HG02678 (cell line): Measurements from ENCODE around the gene GP9.
"Not testable (repeated sequence)": the region's sequence is repeated elsewhere in the genome, so short reads cannot be mapped to it uniquely, and the experiment has no call there.

Source experiments
- ATAC-seq: cut with Tn5 transposase; IDR thresholded peaks from one replicate; pipeline ENCODE4 v1.9.1; 2021; ENCODE audit warnings: mild to moderate bottlenecking, moderate library complexity; ENCODE audit not compliant: unreplicated experiment

The GP9 gene

GRCh38 chr3:129069313-129070085 is 8.9 kb downstream of the GP9 start:
- ATAC-seq: not testable (repeated sequence)

GRCh38 chr3:129070086-129070885 is 9.7 kb downstream of the GP9 start:
- ATAC-seq: no peak

- no peak for ATAC-seq
Measured at GRCh38 chr3:129077222-129077621, 16.6 kb downstream of the GP9 start.

GRCh38 chr3:129078510-129078909 is 17.9 kb downstream of the GP9 start:
- no peak for ATAC-seq

- no peak for ATAC-seq
Measured at GRCh38 chr3:129081503-129081902, 20.9 kb downstream of the GP9 start.

- ATAC-seq: no peak
Measured at GRCh38 chr3:129082026-129082425, 21.4 kb downstream of the GP9 start.

GRCh38 chr3:129084501-129084900 is 23.9 kb downstream of the GP9 start:
- no peak for ATAC-seq

GRCh38 chr3:129085165-129085715 is 24.7 kb downstream of the GP9 start:
- no peak for ATAC-seq

GRCh38 chr3:129085818-129086217 is 25.2 kb downstream of the GP9 start:
- no peak for ATAC-seq

- ATAC-seq: no peak
Measured at GRCh38 chr3:129087138-129087702, 26.6 kb downstream of the GP9 start.

GRCh38 chr3:129087904-129088303 is 27.3 kb downstream of the GP9 start:
- not testable (repeated sequence) for ATAC-seq

- not testable (repeated sequence) for ATAC-seq
Measured at GRCh38 chr3:129088312-129088711, 27.7 kb downstream of the GP9 start.

- no peak for ATAC-seq
Measured at GRCh38 chr3:129095285-129095684, 34.7 kb downstream of the GP9 start.

GRCh38 chr3:129100274-129100673 is 39.7 kb downstream of the GP9 start:
- ATAC-seq: no peak

GRCh38 chr3:129101370-129102138 is 41.0 kb downstream of the GP9 start:
- no peak for ATAC-seq

GRCh38 chr3:129103296-129103695 is 42.7 kb downstream of the GP9 start:
- ATAC-seq: no peak

GRCh38 chr3:129104051-129104450 is 43.5 kb downstream of the GP9 start:
- no peak for ATAC-seq

- no peak for ATAC-seq
Measured at GRCh38 chr3:129104498-129105079, 44.0 kb downstream of the GP9 start.

- no peak for ATAC-seq
Measured at GRCh38 chr3:129105862-129106261, 45.3 kb downstream of the GP9 start.

GRCh38 chr3:129106320-129106719 is 45.7 kb downstream of the GP9 start:
- no peak for ATAC-seq
